Esophagus (tissue), 2 donors: ENCODE results near the gene CCDC13. TPM values are rescaled to one million over a fixed set of nuclear protein-coding genes. Genes with fewer than 3 reads are reported as not detected.

Experiments used
- polyA plus RNA-seq, 2 donors: library from polyadenylated mRNA; stranded (reverse); fragments of 200-250 nt; gene quantifications; one replicate each; pipeline ENCODE4 v1.2.3, GENCODE V29; 2013
- donor health status: healthy with polysubstance abuse.
- donor health status: Bipolar disorder and iron deficiency.

Gene CCDC13
- polyA plus RNA-seq, 2 donors, result 0.53 to 1.0 TPM

Other genes with a start within 250 kb of the CCDC13 start
- gene SEC22C, start 191.3 kb downstream of the CCDC13 start, polyA plus RNA-seq, result 10 to 100 TPM in 1 of 2 donors, 1 to 10 TPM in 1; 5.0 to 10.0 TPM
- gene SS18L2, start 182.4 kb downstream of the CCDC13 start, polyA plus RNA-seq, result 10 to 100 TPM; 18.1 to 23.2 TPM
- 10 to 100 TPM; 13.9 to 26.3 TPM for gene NKTR, start 172.6 kb downstream of the CCDC13 start, polyA plus RNA-seq
- gene ZBTB47, start 119.6 kb downstream of the CCDC13 start, polyA plus RNA-seq, result 1 to 10 TPM; 3.5 to 6.0 TPM
- gene KLHL40, start 87.7 kb downstream of the CCDC13 start, polyA plus RNA-seq, result under 1 TPM in 1 of 2 donors, not detected in 1; 0.02 TPM
- gene HHATL, start 70.5 kb downstream of the CCDC13 start, polyA plus RNA-seq, result under 1 TPM; 0.12 to 0.41 TPM
- gene HIGD1A, start 31.2 kb upstream of the CCDC13 start, polyA plus RNA-seq, result 100 to 1,000 TPM; 137 to 161 TPM
- under 1 TPM; 0.75 to 0.88 TPM for gene ACKR2, start 36.2 kb upstream of the CCDC13 start, polyA plus RNA-seq
- not detected for gene CYP8B1, start 102.6 kb upstream of the CCDC13 start, polyA plus RNA-seq
- 1 to 10 TPM; 2.5 to 5.2 TPM for gene ZNF662, start 132.9 kb upstream of the CCDC13 start, polyA plus RNA-seq
- 1 to 10 TPM in 1 of 2 donors, under 1 TPM in 1; 0.71 to 1.1 TPM for gene GASK1A, start 206.1 kb upstream of the CCDC13 start, polyA plus RNA-seq